ENCODE results near the gene SECTM1.

Gene SECTM1

DNA sequence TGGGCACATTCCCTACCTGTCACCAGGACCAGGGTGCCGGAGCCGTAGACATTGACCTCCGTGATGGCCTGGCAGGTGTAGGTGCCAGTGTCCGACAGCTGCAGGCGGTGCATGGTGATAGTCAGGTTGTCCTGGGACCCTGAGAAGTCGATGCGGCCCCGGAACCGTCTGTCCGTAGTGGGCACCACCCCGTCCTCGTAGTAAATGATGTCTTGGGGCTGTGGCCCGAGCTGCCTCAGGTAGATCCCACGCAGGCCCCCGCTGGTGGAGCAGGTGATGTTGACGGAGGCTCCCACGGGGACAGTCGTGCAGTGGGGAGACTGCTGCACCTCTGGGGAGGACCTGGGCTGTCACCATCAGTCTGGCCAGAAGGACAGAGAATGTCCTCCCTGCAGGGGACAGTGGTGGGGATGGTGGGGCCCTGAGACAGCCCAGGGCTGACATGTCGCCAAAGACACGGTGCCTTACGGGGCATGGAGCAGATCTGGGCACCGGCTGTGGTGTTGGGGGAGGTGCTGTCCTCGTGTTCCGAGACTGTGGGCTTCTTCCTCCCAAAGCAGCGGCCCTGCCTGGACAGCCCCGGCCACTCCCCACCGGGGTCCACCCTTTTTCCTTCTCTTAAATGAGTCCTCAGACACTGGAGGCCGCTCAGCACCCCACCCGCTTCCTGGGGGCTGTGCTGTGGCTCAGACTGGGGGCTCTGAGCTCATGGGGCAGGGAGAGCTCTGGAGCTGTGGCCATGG, 16.7 kb downstream of the SECTM1 start:
- WGBS, 2 experiments (ENCODE audit: insufficient coverage in 2 of 2): 86 to 88% methylated on average over 25 to 27 of the region's 29 CpGs

DNA sequence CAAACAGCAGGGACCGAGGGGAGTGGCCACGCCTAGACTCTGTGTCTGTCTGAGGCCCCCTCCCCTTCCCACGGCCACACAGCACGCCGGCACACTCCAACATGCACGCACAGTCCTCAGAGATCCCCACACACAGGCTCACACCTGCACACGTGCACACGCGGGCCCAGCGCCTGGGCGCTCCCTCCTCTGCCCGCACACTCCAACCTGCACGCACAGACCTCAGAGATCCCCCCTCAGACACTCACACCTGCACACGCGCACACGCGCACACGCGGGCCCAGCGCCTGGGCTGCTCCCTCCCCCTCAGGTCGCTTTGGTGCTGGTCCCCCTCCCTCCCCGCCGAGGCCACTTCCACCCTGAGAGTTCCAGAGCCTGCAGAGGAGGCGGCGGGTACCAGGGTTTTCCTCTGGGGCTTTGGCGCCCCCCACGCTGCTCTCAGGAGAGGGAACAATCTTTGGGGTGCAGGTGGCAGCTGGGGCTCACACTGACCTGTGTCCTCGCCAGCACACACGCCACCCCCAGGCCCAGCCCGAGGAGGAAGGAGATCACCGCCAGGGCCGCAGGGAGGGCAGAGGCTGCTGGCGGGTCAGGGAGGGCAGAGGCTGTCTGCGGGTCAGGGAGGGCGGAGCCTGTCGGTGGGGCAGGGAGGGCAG, 17.7 kb downstream of the SECTM1 start:
- Histone ChIP-seq H3K36me3 (ENCODE audit: control insufficient read depth, insufficient read depth, low read length) (no peaks in the 10 kb centered on the region), H3K9me3 (ENCODE audit: control insufficient read depth, low read length) (no peaks in the 10 kb centered on the region), H3K27ac (ENCODE audit: low read depth, low read length, severe bottlenecking) (no peak overlapping the region), H3K4me3 (ENCODE audit: extremely low read depth, insufficient read depth, low read length, poor library complexity, severe bottlenecking) (no peak overlapping the region), H3K4me1 (ENCODE audit: control insufficient read depth, insufficient read depth, low read length, poor library complexity, severe bottlenecking) (peaks cover 3% of the 10 kb centered on the region)
- WGBS, 2 experiments (ENCODE audit: insufficient coverage in 2 of 2): 61 to 68% methylated on average over 27 to 35 of the region's 36 CpGs

More for the DNA sequence above, 16.7 kb downstream of the SECTM1 start:
- Histone ChIP-seq H3K36me3 (ENCODE audit: control insufficient read depth, insufficient read depth, low read length) (no peaks in the 10 kb centered on the region), H3K27ac (ENCODE audit: low read depth, low read length, severe bottlenecking) (no peak overlapping the region), H3K4me3 (ENCODE audit: extremely low read depth, insufficient read depth, low read length, poor library complexity, severe bottlenecking) (no peak overlapping the region), H3K4me1 (ENCODE audit: control insufficient read depth, insufficient read depth, low read length, poor library complexity, severe bottlenecking) (peaks cover 3% of the 10 kb centered on the region), H3K9me3 (ENCODE audit: control insufficient read depth, low read length) (no peaks in the 10 kb centered on the region)

DNA sequence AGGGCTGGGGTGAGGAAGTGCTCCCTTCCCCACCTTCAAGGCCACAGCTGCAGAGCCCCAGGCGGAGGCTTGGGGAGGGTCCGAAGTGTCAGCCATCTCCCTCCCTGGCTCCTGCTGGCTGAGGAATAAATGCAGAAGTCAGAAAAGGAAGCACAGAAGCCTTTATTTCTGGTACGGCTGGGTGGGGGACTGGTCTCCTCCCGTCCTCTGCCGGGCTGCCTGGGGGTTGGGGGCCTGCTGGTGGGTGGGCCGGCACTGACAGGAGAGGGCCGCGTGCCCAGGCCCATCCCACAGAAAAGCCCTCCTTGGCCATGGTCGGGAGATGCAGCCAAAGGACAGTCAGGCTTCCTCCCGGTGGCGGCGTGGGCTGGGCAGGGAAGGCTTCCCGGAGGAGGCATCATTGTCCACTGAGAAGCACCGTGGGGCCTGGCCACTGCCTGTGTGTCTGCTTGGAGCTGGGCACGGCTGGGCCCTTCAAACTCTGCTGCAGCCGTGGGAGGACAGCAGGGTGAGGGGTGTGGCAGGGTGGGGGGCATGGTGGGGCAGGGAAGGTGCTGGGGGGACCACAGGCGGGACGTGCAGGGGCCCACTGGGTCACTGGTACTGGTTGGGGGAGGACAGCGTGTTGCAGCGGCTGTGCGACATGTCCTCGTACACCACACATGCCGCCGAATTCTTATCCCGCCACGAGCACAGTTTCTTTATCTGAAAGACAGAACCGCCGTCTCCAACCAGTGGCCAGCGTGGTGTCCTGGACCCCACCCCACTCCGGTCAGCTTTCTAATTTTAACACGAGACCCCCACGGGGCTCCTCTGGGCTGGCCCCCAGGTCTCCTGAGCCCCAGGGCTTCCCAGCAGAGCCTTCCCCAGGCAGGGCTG, 18.6 kb downstream of the SECTM1 start:
- no peaks in the 10 kb centered on the region for H3K36me3 ChIP-seq (ENCODE audit: control insufficient read depth, insufficient read depth, low read length)
- peaks cover 3% of the 10 kb centered on the region for H3K4me1 ChIP-seq (ENCODE audit: control insufficient read depth, insufficient read depth, low read length, poor library complexity, severe bottlenecking)
- WGBS, 2 experiments (ENCODE audit: insufficient coverage in 2 of 2): 88 to 91% methylated on average over 27 of the region's 32 CpGs
- no peak overlapping the region for H3K4me3 ChIP-seq (ENCODE audit: extremely low read depth, insufficient read depth, low read length, poor library complexity, severe bottlenecking)
- no peaks in the 10 kb centered on the region for H3K9me3 ChIP-seq (ENCODE audit: control insufficient read depth, low read length)
- H3K27ac ChIP-seq (ENCODE audit: low read depth, low read length, severe bottlenecking): no peak overlapping the region

DNA sequence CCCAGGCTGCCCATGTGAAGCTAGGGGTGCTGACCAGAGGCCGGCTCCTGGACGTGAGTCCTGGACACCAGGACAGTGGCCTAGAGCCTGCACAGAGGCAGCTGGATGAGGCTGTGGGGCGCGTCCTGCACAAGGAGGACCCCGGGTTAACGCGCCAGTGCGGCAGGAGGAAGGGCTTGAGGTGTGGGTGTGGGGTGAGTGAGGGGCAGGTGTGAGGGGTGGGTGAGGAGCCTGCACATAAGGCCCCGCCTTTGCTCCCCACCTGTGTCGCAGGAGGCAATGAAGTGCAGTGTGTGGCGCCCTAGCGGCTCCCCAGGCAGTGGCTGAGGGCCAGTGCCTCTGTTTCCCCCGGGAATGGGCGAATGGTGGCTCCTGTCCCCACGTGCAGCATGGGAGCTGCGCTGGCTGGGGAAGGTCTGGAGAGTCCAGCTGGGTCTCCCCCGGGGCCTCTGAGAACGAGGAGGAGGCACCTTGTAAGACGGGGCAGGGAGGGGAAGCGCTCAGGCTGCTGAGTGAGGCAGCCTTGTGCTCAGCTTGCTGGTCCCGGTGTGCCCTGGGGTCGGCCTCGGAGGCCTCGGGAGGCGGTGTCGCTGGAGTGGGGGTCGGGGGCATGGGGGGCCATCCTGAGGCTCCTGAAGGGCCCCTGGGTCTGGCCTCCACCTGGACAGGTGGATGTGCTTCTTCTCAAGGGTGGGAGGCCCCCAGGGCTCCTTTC, 19.4 kb downstream of the SECTM1 start:
- Histone ChIP-seq H3K36me3 (ENCODE audit: control insufficient read depth, insufficient read depth, low read length) (no peaks in the 10 kb centered on the region), H3K4me1 (ENCODE audit: control insufficient read depth, insufficient read depth, low read length, poor library complexity, severe bottlenecking) (peaks cover 3% of the 10 kb centered on the region), H3K9me3 (ENCODE audit: control insufficient read depth, low read length) (no peaks in the 10 kb centered on the region), H3K27ac (ENCODE audit: low read depth, low read length, severe bottlenecking) (no peak overlapping the region), H3K4me3 (ENCODE audit: extremely low read depth, insufficient read depth, low read length, poor library complexity, severe bottlenecking) (no peak overlapping the region)
- 88 to 90% methylated on average over 20 to 27 of the region's 27 CpGs for WGBS, 2 experiments (ENCODE audit: insufficient coverage in 2 of 2)

DNA sequence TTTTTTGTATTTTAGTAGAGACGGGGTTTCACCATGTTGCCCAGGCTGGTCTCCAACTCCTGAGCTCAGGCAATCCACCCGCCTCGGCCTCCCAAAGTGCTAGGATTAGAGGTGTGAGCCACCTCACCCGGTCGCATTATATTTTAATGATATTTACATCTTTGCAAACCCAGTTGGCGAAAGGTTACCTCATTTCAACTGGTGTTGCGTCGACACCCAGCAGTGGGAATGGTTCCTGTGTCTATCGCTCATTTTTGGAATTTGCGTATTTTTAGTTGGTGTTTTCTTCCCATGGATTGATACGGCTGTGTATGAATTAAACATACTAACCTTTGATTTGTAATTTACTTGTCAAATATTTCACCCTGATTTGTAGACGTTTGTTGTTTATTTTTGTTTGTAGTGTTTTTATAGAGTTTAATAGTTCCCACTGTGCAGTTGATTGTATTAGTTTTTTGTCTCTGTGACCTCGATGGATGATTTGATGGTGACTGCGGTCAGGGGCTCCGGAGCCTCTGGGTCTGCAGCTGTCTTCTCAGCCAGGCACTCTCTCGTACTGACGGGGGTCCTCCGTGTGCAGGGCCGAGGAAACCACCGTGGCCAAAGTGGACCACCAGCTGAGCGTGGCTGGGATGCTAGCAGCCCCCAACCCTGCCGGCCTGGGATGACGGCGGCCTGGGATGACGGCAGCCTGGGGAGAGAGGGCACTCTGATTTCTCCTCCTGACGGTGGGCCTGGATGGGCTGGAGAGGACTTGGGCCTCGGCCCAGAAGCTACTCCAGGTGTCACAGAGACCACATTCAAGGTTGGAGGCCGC, 20.2 kb downstream of the SECTM1 start:
- Histone ChIP-seq H3K27ac (ENCODE audit: low read depth, low read length, severe bottlenecking) (no peak overlapping the region), H3K36me3 (ENCODE audit: control insufficient read depth, insufficient read depth, low read length) (no peaks in the 10 kb centered on the region), H3K4me3 (ENCODE audit: extremely low read depth, insufficient read depth, low read length, poor library complexity, severe bottlenecking) (no peak overlapping the region), H3K4me1 (ENCODE audit: control insufficient read depth, insufficient read depth, low read length, poor library complexity, severe bottlenecking) (peaks cover 3% of the 10 kb centered on the region), H3K9me3 (ENCODE audit: control insufficient read depth, low read length) (no peaks in the 10 kb centered on the region)
- 86 to 94% methylated on average over 20 to 21 of the region's 28 CpGs for WGBS, 2 experiments (ENCODE audit: insufficient coverage in 2 of 2)

DNA sequence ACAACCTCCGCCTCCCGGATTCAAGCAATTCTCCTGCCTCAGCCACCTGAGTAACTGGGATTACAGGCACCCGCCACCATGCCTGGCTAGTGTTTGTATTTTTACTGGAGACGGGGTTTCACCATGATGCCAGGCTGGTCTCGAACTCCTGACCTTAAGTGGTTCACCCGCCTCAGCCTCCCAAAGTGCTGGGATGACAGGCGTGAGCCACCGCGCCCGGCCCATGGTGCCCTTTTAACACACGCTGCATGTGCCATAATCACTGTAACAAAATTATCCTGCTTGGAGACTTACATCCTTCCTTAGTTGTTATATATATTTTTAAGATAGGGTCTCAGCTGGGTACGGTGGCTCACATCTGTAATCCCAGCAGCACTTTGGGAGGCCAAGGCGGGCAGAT, 21.6 kb downstream of the SECTM1 start:
- H3K27ac ChIP-seq (ENCODE audit: low read depth, low read length, severe bottlenecking): no peak overlapping the region
- 94 to 100% methylated on average over 3 to 10 of the region's 13 CpGs for WGBS, 2 experiments (ENCODE audit: insufficient coverage in 2 of 2)
- H3K4me1 ChIP-seq (ENCODE audit: control insufficient read depth, insufficient read depth, low read length, poor library complexity, severe bottlenecking): no peaks in the 10 kb centered on the region
- no peak overlapping the region for H3K4me3 ChIP-seq (ENCODE audit: extremely low read depth, insufficient read depth, low read length, poor library complexity, severe bottlenecking)
- no peaks in the 10 kb centered on the region for H3K36me3 ChIP-seq (ENCODE audit: control insufficient read depth, insufficient read depth, low read length)
- H3K9me3 ChIP-seq (ENCODE audit: control insufficient read depth, low read length): no peaks in the 10 kb centered on the region

DNA sequence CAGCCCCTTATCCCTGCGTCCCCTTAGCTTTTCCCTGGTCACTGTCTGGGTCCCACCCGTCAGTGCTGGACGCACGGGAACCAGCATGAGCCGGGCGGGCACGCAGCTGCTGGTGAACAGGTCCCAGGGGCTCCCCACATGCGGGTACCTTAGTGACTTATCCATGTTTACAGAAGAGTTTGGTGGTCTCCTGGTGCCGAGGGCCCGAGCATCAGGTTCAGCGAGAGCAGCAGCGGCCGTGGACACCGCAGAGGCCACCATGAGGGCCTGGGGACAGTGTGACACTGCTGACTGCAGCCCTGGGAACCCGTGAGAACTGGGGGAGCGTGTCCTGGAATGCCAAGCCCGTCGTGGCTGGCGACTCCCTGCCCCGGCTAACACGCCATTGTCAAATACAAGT, 22.7 kb downstream of the SECTM1 start:
- Histone ChIP-seq H3K4me1 (ENCODE audit: control insufficient read depth, insufficient read depth, low read length, poor library complexity, severe bottlenecking) (no peaks in the 10 kb centered on the region), H3K4me3 (ENCODE audit: extremely low read depth, insufficient read depth, low read length, poor library complexity, severe bottlenecking) (no peak overlapping the region), H3K36me3 (ENCODE audit: control insufficient read depth, insufficient read depth, low read length) (no peaks in the 10 kb centered on the region), H3K27ac (ENCODE audit: low read depth, low read length, severe bottlenecking) (no peak overlapping the region), H3K9me3 (ENCODE audit: control insufficient read depth, low read length) (no peaks in the 10 kb centered on the region)
- 89 to 91% methylated on average over 20 to 21 of the region's 21 CpGs for WGBS, 2 experiments (ENCODE audit: insufficient coverage in 2 of 2)

DNA sequence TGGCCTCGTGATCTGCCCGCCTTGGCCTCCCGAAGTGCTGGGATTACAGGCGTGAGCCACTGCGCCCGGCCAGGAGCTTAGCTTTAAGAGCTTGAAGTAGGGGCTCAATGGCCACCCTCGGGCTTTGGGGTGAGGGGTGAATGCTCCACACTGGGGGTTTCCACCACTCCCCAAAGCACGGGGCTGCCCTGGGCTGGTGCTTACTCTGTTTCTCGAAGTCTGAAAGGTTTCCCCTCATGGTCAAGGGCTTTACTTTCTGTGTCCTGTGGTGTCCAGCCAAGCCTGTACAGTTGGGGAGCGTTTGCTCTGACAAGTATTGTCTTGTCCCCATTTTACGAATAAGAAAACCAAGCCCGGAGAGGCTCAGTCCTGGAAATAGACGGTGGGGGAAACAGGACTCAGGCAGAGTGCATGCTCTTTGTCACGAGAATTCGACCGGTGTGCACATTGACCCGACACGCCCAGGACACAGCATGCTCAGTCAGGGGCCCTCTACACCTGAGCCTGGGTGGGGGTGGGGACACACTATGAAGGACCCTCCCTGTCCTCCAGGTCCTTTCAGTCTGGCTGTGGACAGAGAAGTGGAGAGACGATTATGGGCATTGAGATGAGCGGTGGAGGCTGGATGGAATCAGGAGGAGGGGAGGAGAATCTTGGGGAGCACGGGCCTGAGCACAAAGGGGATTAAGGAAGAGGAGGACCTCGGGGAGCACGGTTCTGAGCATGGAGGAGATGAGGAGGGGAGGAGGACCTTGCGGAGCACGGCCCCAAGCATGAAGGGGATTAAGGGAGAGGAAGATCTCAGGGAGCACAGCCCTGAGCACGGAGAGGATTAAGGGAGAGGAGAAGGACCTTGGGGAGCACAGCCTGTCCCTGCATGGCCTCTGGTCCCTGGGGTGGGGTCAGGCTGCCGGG, 23.7 kb downstream of the SECTM1 start:
- H3K4me1 ChIP-seq (ENCODE audit: control insufficient read depth, insufficient read depth, low read length, poor library complexity, severe bottlenecking): no peaks in the 10 kb centered on the region
- H3K9me3 ChIP-seq (ENCODE audit: control insufficient read depth, low read length): no peaks in the 10 kb centered on the region
- no peak overlapping the region for H3K27ac ChIP-seq (ENCODE audit: low read depth, low read length, severe bottlenecking)
- no peak overlapping the region for H3K4me3 ChIP-seq (ENCODE audit: extremely low read depth, insufficient read depth, low read length, poor library complexity, severe bottlenecking)
- WGBS, 2 experiments (ENCODE audit: insufficient coverage in 2 of 2): 90 to 94% methylated on average over 22 to 25 of the region's 27 CpGs
- H3K36me3 ChIP-seq (ENCODE audit: control insufficient read depth, insufficient read depth, low read length): no peaks in the 10 kb centered on the region

DNA sequence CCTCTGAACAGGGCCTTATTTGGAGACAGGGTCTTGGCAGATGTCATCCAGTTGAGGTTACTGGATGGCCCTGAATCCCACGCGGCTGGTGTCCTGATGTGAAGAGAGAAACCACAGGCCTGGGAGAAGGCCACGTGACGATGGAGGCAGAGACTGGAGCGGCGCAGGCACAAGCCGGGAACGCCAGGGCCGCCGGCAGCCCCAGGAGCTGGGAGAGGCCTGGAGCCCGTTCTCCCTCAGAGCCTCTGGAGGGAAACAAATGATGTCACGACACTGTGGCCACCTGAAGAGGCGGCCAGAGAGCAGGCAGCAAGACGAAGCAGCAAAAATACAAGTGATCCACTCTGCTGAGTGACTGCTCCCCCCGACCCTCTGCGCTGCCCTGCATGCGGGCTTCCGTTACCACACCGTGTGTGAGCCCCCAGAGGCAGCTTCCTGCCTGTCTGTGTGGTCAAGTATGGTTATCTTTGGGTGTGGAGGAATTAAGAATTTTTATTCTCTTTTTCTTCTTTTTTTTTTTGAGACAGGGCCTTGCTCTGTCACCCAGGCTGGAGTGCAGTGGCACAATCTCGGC, 27.8 kb downstream of the SECTM1 start:
- Histone ChIP-seq H3K27ac (ENCODE audit: low read depth, low read length, severe bottlenecking) (no peak overlapping the region), H3K4me1 (ENCODE audit: control insufficient read depth, insufficient read depth, low read length, poor library complexity, severe bottlenecking) (peaks cover 8% of the 10 kb centered on the region), H3K9me3 (ENCODE audit: control insufficient read depth, low read length) (no peaks in the 10 kb centered on the region), H3K36me3 (ENCODE audit: control insufficient read depth, insufficient read depth, low read length) (no peaks in the 10 kb centered on the region), H3K4me3 (ENCODE audit: extremely low read depth, insufficient read depth, low read length, poor library complexity, severe bottlenecking) (no peak overlapping the region)
- WGBS, 2 experiments (ENCODE audit: insufficient coverage in 2 of 2): 90 to 93% methylated on average over 11 to 20 of the region's 20 CpGs
